SU-DHL-6 (cell line): ENCODE measurements around the gene PNPLA3.

Experiments used
- H2AFZ ChIP-seq: fragments of 200-600 bp; sonication (generic); 2 replicates; pipeline ENCODE4 v1.6.1; 2014; ENCODE audit warnings: low read depth, mild to moderate bottlenecking, moderate library complexity, mixed read lengths, antibody characterized with exemption, low read length; ENCODE audit not compliant: severe bottlenecking
- H3F3A ChIP-seq: fragments of 200-600 bp; shearing (Covaris generic); 2 replicates; pipeline ENCODE4 v1.6.0; 2016; ENCODE audit warnings: antibody characterized with exemption, mild to moderate bottlenecking; ENCODE audit not compliant: insufficient read depth
- H3K27ac ChIP-seq: fragments of 200-600 bp; sonication (generic); 2 replicates; pipeline ENCODE4 v1.5.1; 2016; ENCODE audit warnings: low read depth, mild to moderate bottlenecking, low read length, moderate library complexity, mixed read lengths
- H3K27me3 ChIP-seq: fragments of 200-600 bp; sonication (generic), shearing (Covaris generic); 2 replicates; pipeline ENCODE4 v1.6.0; 2014; ENCODE audit warnings: mild to moderate bottlenecking, low read length
- H3K36me3 ChIP-seq: fragments of 200-600 bp; sonication (generic); 2 replicates; pipeline ENCODE4 v1.6.1; 2014; ENCODE audit warnings: mild to moderate bottlenecking, low read length, mixed read lengths
- H3K4me2 ChIP-seq: fragments of 300-600, 200-600 bp; shearing (Covaris generic), sonication (generic); 2 replicates; pipeline ENCODE4 v1.6.0; 2014; ENCODE audit warnings: low read length, low read depth, mild to moderate bottlenecking; ENCODE audit not compliant: poor library complexity, severe bottlenecking
- H3K4me3 ChIP-seq: fragments of 200-600 bp; sonication (generic); 2 replicates; pipeline ENCODE4 v1.5.1; 2014; ENCODE audit warnings: antibody characterized with exemption, low read length, mild to moderate bottlenecking, mixed read lengths; ENCODE audit not compliant: insufficient read depth, poor library complexity, severe bottlenecking
- H3K79me2 ChIP-seq: fragments of 200-600 bp; sonication (generic); 2 replicates; pipeline ENCODE4 v1.6.1; 2014; ENCODE audit warnings: mild to moderate bottlenecking, low read length, moderate library complexity; ENCODE audit not compliant: insufficient read depth
- H3K9ac ChIP-seq: fragments of 200-600 bp; sonication (generic); 2 replicates; pipeline ENCODE4 v1.7.0; 2014; ENCODE audit warnings: mild to moderate bottlenecking, low read length
- H3K9me2 ChIP-seq: fragments of 200-600 bp; sonication (generic); replicated peaks from 2 replicates; pipeline ENCODE4 v1.6.1; 2014; ENCODE audit warnings: low read length; ENCODE audit not compliant: insufficient read depth
- H3K9me3 ChIP-seq: fragments of 200-600 bp; sonication (generic); 2 replicates; pipeline ENCODE4 v1.6.1; 2014; ENCODE audit warnings: low read length, mixed read lengths; ENCODE audit not compliant: insufficient read depth
- H4K20me1 ChIP-seq: fragments of 200-600 bp; sonication (generic); 2 replicates; pipeline ENCODE4 v1.6.1; 2014; ENCODE audit warnings: low read depth, mild to moderate bottlenecking, antibody characterized with exemption, low read length, moderate library complexity, mixed read lengths
- EZH2phosphoT487 ChIP-seq: fragments of 200-600 bp; sonication (generic), shearing (Covaris generic); conservative IDR thresholded peaks from 2 replicates; pipeline ENCODE4 v1.6.1; 2018; ENCODE audit warnings: mild to moderate bottlenecking, antibody characterized with exemption, low read length, moderate library complexity, mixed read lengths
- TF ChIP-seq, protein P1 (sequence below): fragments of 200-600 bp; sonication (generic); IDR thresholded peaks from one replicate; pipeline ENCODE4 v1.5.1; 2017; ENCODE audit warnings: antibody characterized with exemption, mild to moderate bottlenecking, low read length, moderate library complexity; ENCODE audit not compliant: insufficient read depth, poor library complexity, severe bottlenecking

PNPLA3 gene

DNA sequence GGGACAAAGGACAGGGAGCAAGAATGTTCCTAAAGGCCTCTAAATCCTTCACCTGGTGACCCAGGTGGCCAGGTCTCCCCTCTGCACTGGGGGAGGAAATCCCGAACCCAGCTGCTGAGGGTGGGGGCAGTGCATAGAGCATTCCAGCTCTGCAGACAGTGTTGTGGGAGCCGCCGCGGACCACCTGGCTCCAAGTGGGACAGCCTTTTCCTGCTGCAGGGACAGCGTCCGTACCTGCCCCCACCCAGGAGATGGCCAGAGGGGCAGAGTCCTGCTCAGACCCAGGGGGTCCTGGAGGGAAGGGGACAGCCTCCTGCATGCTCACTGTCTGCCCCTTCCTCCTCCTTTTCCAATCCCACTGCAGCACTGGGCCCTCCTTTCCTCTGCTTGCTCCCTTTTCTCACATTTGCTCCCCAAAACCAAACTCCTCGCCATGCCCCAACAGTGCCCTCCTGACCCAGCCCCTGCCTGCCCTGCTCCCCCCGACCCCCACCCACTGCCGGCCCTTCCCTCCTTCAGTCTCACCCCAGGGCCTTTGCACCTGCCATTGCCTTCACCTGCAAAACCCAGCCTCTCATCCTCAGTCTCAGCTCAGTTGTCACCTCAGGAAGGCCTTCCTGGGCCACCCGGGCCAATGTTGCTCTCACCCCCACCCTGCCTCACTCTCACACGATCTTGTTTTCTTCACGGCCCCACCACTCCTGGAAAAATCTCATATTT lies 44.6 kb upstream of the PNPLA3 start:
- Histone ChIP-seq H3F3A (no peaks in the 10 kb centered on the region), H3K9me3 (no peaks in the 10 kb centered on the region), H2AFZ (no peak overlapping the region), H4K20me1 (no peaks in the 10 kb centered on the region), H3K4me3 (no peak overlapping the region), H3K27ac (no peak overlapping the region), H3K9ac (no peak overlapping the region), H3K9me2 (no peaks in the 10 kb centered on the region), H3K36me3 (no peaks in the 10 kb centered on the region), H3K79me2 (no peaks in the 10 kb centered on the region), H3K27me3 (no peaks in the 10 kb centered on the region), H3K4me2 (no peak overlapping the region)
- TF ChIP-seq EZH2phosphoT487, result no peak
- TF ChIP-seq, protein P1, sequence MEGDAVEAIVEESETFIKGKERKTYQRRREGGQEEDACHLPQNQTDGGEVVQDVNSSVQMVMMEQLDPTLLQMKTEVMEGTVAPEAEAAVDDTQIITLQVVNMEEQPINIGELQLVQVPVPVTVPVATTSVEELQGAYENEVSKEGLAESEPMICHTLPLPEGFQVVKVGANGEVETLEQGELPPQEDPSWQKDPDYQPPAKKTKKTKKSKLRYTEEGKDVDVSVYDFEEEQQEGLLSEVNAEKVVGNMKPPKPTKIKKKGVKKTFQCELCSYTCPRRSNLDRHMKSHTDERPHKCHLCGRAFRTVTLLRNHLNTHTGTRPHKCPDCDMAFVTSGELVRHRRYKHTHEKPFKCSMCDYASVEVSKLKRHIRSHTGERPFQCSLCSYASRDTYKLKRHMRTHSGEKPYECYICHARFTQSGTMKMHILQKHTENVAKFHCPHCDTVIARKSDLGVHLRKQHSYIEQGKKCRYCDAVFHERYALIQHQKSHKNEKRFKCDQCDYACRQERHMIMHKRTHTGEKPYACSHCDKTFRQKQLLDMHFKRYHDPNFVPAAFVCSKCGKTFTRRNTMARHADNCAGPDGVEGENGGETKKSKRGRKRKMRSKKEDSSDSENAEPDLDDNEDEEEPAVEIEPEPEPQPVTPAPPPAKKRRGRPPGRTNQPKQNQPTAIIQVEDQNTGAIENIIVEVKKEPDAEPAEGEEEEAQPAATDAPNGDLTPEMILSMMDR, result no peak

- Histone ChIP-seq H3K27me3 (no peaks in the 10 kb centered on the region), H4K20me1 (no peaks in the 10 kb centered on the region), H3K9ac (no peak overlapping the region), H3K27ac (no peak overlapping the region), H3K9me2 (no peaks in the 10 kb centered on the region), H3K9me3 (no peaks in the 10 kb centered on the region), H3K79me2 (no peaks in the 10 kb centered on the region), H3K4me2 (no peak overlapping the region), H3K4me3 (no peak overlapping the region), H3F3A (no peaks in the 10 kb centered on the region), H2AFZ (no peak overlapping the region), H3K36me3 (no peaks in the 10 kb centered on the region)
- no peak for TF ChIP-seq EZH2phosphoT487
- TF ChIP-seq, protein P1, result no peak
Observed at GRCh38 chr22:43879901-43880540, 43.6 kb upstream of the PNPLA3 start.

GRCh38 chr22:43880541-43880991 lies 43.0 kb upstream of the PNPLA3 start:
- H3K9me2 ChIP-seq, result no peaks in the 10 kb centered on the region
- no peak overlapping the region for H3K4me2 ChIP-seq
- H3F3A ChIP-seq, result no peaks in the 10 kb centered on the region
- H3K9me3 ChIP-seq, result no peaks in the 10 kb centered on the region
- no peaks in the 10 kb centered on the region for H4K20me1 ChIP-seq
- H3K9ac ChIP-seq, result no peak overlapping the region
- no peak overlapping the region for H3K4me3 ChIP-seq
- H3K36me3 ChIP-seq, result no peaks in the 10 kb centered on the region
- H2AFZ ChIP-seq, result no peak overlapping the region
- no peaks in the 10 kb centered on the region for H3K79me2 ChIP-seq
- H3K27me3 ChIP-seq, result no peaks in the 10 kb centered on the region
- no peak overlapping the region for H3K27ac ChIP-seq
- TF ChIP-seq, protein P1, result no peak
- TF ChIP-seq EZH2phosphoT487, result no peak
